Kidney epithelial cell (primary cell): Measurements from ENCODE around the gene TRPC5OS. TPM values are rescaled to one million over a fixed set of nuclear protein-coding genes. Genes with fewer than 3 reads are reported as not detected.

Source experiments
- DNase-seq: peaks from one replicate; pipeline ENCODE4 v3.0.0-alpha.2; 2010; ENCODE audit warnings: low read depth
- H3K27me3 ChIP-seq: 2 replicates; pipeline ENCODE4 v1.6.0; 2011; ENCODE audit warnings: low read length; ENCODE audit not compliant: control insufficient read depth, insufficient read depth
- H3K36me3 ChIP-seq: 2 replicates; pipeline ENCODE4 v1.5.1; 2011; ENCODE audit warnings: low read length; ENCODE audit not compliant: control insufficient read depth, insufficient read depth
- H3K4me3 ChIP-seq: 2 replicates; pipeline ENCODE4 v1.5.1; 2011; ENCODE audit warnings: low read depth, mild to moderate bottlenecking, control low read depth, low read length
- CTCF ChIP-seq: IDR thresholded peaks from 2 replicates; pipeline ENCODE4 v1.5.1; 2011; ENCODE audit warnings: mild to moderate bottlenecking, moderate library complexity, low read length, control low read depth, inconsistent platforms; ENCODE audit not compliant: insufficient read depth, poor library complexity, severe bottlenecking
- total RNA-seq: library from RNA; depleted of rRNA; stranded (reverse); fragments of >200 nt; gene quantifications from 2 replicates; pipeline ENCODE4 v1.2.3, GENCODE V29; 2015

Gene TRPC5OS
- total RNA-seq, 1 donor from 2014 or later, result not detected

GRCh38 chrX:111848541-111848940 is 27.4 kb upstream of the TRPC5OS start:
- no peak for DNase-seq
- Histone ChIP-seq H3K36me3 (no peaks in the 10 kb centered on the region), H3K4me3 (no peak overlapping the region), H3K27me3 (no peaks in the 10 kb centered on the region)
- TF ChIP-seq CTCF, result no peak

- Histone ChIP-seq H3K4me3 (no peak overlapping the region), H3K36me3 (no peaks in the 10 kb centered on the region), H3K27me3 (no peaks in the 10 kb centered on the region)
- no peak for DNase-seq
- TF ChIP-seq CTCF, result no peak
These were observed 25.0 kb upstream of the TRPC5OS start for GRCh38 chrX:111850975-111851374.

- no peak for DNase-seq
- no peak for TF ChIP-seq CTCF
- no peak overlapping the region for H3K4me3 ChIP-seq
- H3K36me3 ChIP-seq, result no peaks in the 10 kb centered on the region
- H3K27me3 ChIP-seq, result no peaks in the 10 kb centered on the region
These were observed 21.2 kb upstream of the TRPC5OS start for GRCh38 chrX:111854556-111855490.

- Histone ChIP-seq H3K27me3 (no peaks in the 10 kb centered on the region), H3K4me3 (no peak overlapping the region), H3K36me3 (no peaks in the 10 kb centered on the region)
- DNase-seq, result no peak
- no peak for TF ChIP-seq CTCF
These were observed 18.4 kb upstream of the TRPC5OS start for GRCh38 chrX:111857534-111858060.

- no peaks in the 10 kb centered on the region for H3K36me3 ChIP-seq
- TF ChIP-seq CTCF, result no peak
- no peaks in the 10 kb centered on the region for H3K27me3 ChIP-seq
- DNase-seq, result no peak
- no peak overlapping the region for H3K4me3 ChIP-seq
These were observed 14.4 kb upstream of the TRPC5OS start for GRCh38 chrX:111861605-111862004.
